HepG2 (cell line): ENCODE results near the gene SMYD4. TPM values are rescaled to one million over a fixed set of nuclear protein-coding genes. Genes with fewer than 3 reads are reported as not detected.

Experiments
- AFF4 ChIP-seq: sonication (generic); formaldehyde crosslinking; IDR thresholded peaks from 2 replicates; pipeline ENCODE4 v1.4.0; 2020; ENCODE audit warnings: missing genetic modification reagents
- ATF3 ChIP-seq: sonication (generic); formaldehyde crosslinking; IDR thresholded peaks from 2 replicates; pipeline ENCODE4 v1.4.0; 2020; ENCODE audit warnings: missing genetic modification reagents
- GATA4 ChIP-seq: sonication (generic); IDR thresholded peaks from 2 replicates; pipeline ENCODE4 v1.6.1; 2016; ENCODE audit warnings: antibody characterized with exemption, low read depth, borderline replicate concordance
- HIC2 ChIP-seq: sonication (generic); formaldehyde crosslinking; IDR thresholded peaks from 2 replicates; pipeline ENCODE4 v1.9.0; 2022; ENCODE audit warnings: low read depth, missing genetic modification reagents
- ISX ChIP-seq: sonication (generic); formaldehyde crosslinking; conservative IDR thresholded peaks from 2 replicates; pipeline ENCODE4 v1.5.0; 2020; ENCODE audit warnings: missing genetic modification reagents
- RAD21 ChIP-seq: fragments of 450-650 bp; formaldehyde crosslinking; IDR thresholded peaks from 2 replicates; pipeline ENCODE4 v1.5.0; 2020; ENCODE audit warnings: mild to moderate bottlenecking
- SNAPC2 ChIP-seq: sonication (generic); formaldehyde crosslinking; IDR thresholded peaks from 2 replicates; pipeline ENCODE4 v1.8.1; 2022; ENCODE audit warnings: mild to moderate bottlenecking, missing genetic modification reagents
- SP4 ChIP-seq: sonication (generic); formaldehyde crosslinking; IDR thresholded peaks from 2 replicates; pipeline ENCODE4 v1.8.1; 2023; ENCODE audit warnings: mild to moderate bottlenecking, missing genetic modification reagents
- TEF ChIP-seq: sonication (generic); formaldehyde crosslinking; IDR thresholded peaks from 2 replicates; pipeline ENCODE4 v1.5.0; 2020; ENCODE audit warnings: missing genetic modification reagents
- ZBTB25 ChIP-seq: IDR thresholded peaks from 2 replicates; pipeline ENCODE4 v1.6.1; 2018; ENCODE audit warnings: missing genetic modification reagents
- ZFP36L2 ChIP-seq: sonication (generic); formaldehyde crosslinking; IDR thresholded peaks from 2 replicates; pipeline ENCODE4 v1.4.0; 2020; ENCODE audit warnings: missing genetic modification reagents
- ZMYM3 ChIP-seq: sonication (generic); formaldehyde crosslinking; IDR thresholded peaks from 2 replicates; pipeline ENCODE4 v1.5.1; 2020; ENCODE audit warnings: mild to moderate bottlenecking, missing genetic modification reagents
- ZNF253 ChIP-seq: sonication (generic); formaldehyde crosslinking; IDR thresholded peaks from 2 replicates; pipeline ENCODE4 v1.8.0; 2022; ENCODE audit warnings: mild to moderate bottlenecking, missing genetic modification reagents, borderline replicate concordance
- ZNF329 ChIP-seq: sonication (generic); formaldehyde crosslinking; IDR thresholded peaks from 2 replicates; pipeline ENCODE4 v1.9.0; 2021; ENCODE audit warnings: low read depth, mild to moderate bottlenecking, missing genetic modification reagents
- ZNF354B ChIP-seq: sonication (generic); formaldehyde crosslinking; IDR thresholded peaks from 2 replicates; pipeline ENCODE4 v1.8.0; 2022; ENCODE audit warnings: mild to moderate bottlenecking, missing genetic modification reagents
- ZNF44 ChIP-seq: sonication (generic); formaldehyde crosslinking; IDR thresholded peaks from 2 replicates; pipeline ENCODE4 v1.5.1; 2020; ENCODE audit warnings: mild to moderate bottlenecking, missing genetic modification reagents
- ZNF564 ChIP-seq: sonication (generic); formaldehyde crosslinking; IDR thresholded peaks from 2 replicates; pipeline ENCODE4 v1.8.1; 2023; ENCODE audit warnings: mild to moderate bottlenecking, missing genetic modification reagents
- polyA plus RNA-seq, 8 experiments: library from polyadenylated mRNA; depleted of rRNA in 3 of 8; stranded (reverse) in 7 of 8; unstranded in 1 of 8; fragments of >200 nt; fragmentation: Illumina TruSeq in 4 of 8; extraction: Trizol in 4 of 8; gene quantifications; 2 replicates each; pipeline versions ENCODE4 v1.2.1 to v1.2.3, GENCODE V29; 2011 to 2016; ENCODE audit warnings: low read depth in 4 of 8, missing spikeins in 1 of 8, mixed read lengths in 1 of 8; ENCODE audit not compliant: insufficient read depth in 1 of 8
- total RNA-seq, 5 experiments: library from RNA; depleted of rRNA; stranded (reverse); fragments of >200 nt; fragmentation: Illumina TruSeq; extraction: Trizol; gene quantifications; 2 replicates each; pipeline ENCODE4 v1.2.3, GENCODE V29; 2016; ENCODE audit warnings: low read depth in 1 of 5

Gene SMYD4
- total and polyA plus RNA-seq, 2 of the 13 experiments (the other 11 are each of a cell fraction or from before 2014, with no cell fraction given) = 7.4 to 11.3 TPM

- TF ChIP-seq SP4 (CRISPR knock-in tag) = 0 out of 2 replicates have a peak, but pooled peaks have one; percentile 28
- TF ChIP-seq AFF4 (CRISPR knock-in tag) = 0 out of 2 replicates have a peak, but pooled peaks have one; percentile 11
- no peak for TF ChIP-seq ATF3
- 0 out of 2 replicates have a peak, but pooled peaks have one; percentile 1 for TF ChIP-seq ZNF253 (CRISPR knock-in tag)
- TF ChIP-seq ZBTB25 (CRISPR knock-in tag) = no peak; the same call in 1 of the 2 replicates
- no peak for TF ChIP-seq ZNF354B (CRISPR knock-in tag)
- TF ChIP-seq GATA4 = peak; percentile 18; the same call in 1 of the 2 replicates
- TF ChIP-seq TEF = no peak
- TF ChIP-seq SNAPC2 = no peak
- peak; percentile 22; the same call in 1 of the 2 replicates for TF ChIP-seq ZNF564 (CRISPR knock-in tag)
- 0 out of 2 replicates have a peak, but pooled peaks have one; percentile 1 for TF ChIP-seq ZNF44 (CRISPR knock-in tag)
- TF ChIP-seq RAD21 (CRISPR knock-in tag) = peak; percentile 22; the same call in 1 of the 2 replicates
- no peak; the same call in 1 of the 2 replicates for TF ChIP-seq HIC2 (CRISPR knock-in tag)
- no peak for TF ChIP-seq ZMYM3 (CRISPR knock-in tag)
- TF ChIP-seq ZNF329 (CRISPR knock-in tag) = 0 out of 2 replicates have a peak, but pooled peaks have one; percentile 39
- TF ChIP-seq ZFP36L2 (CRISPR knock-in tag) = no peak
- peak; percentile 67; the same call in 1 of the 2 replicates for TF ChIP-seq ISX (CRISPR knock-in tag)
These were observed 67.3 kb downstream of the SMYD4 start (continued) for GRCh38 chr17:1762233-1762900.
